ENCODE measurements around the gene NDUFAF2. TPM values are rescaled to one million over a fixed set of nuclear protein-coding genes. Genes with fewer than 3 reads are reported as not detected.
"Not testable (repeated sequence)": the region's sequence is repeated elsewhere in the genome, so short reads cannot be mapped to it uniquely, and the experiment has no call there.

NDUFAF2 gene
- polyA plus RNA-seq, 1 donor: 39.3 TPM

- no peaks in the 10 kb centered on the region for H3K36me3 ChIP-seq (ENCODE audit: control insufficient read depth, insufficient read depth, low read length)
- H3K4me1 ChIP-seq (ENCODE audit: control insufficient read depth, insufficient read depth, low read length): peaks cover 7% of the 10 kb centered on the region
- H3K27ac ChIP-seq (ENCODE audit: low read length): no peak overlapping the region
- WGBS (ENCODE audit: insufficient coverage, low lambda C conversion rate): 80% methylated on average over 1 of the region's 1 CpG
- no peak for DNase-seq
- no peaks in the 10 kb centered on the region for H3K9me3 ChIP-seq (ENCODE audit: control insufficient read depth, low read depth, low read length)
- no peak overlapping the region for H3K4me3 ChIP-seq (ENCODE audit: low read length)
- no peaks in the 10 kb centered on the region for H3K27me3 ChIP-seq (ENCODE audit: control insufficient read depth, insufficient read depth, low read length)
Measured at GRCh38 chr5:61076626-61077025, 131.6 kb downstream of the NDUFAF2 start.

- Histone ChIP-seq H3K4me1 (ENCODE audit: control insufficient read depth, insufficient read depth, low read length) (peaks cover 4% of the 10 kb centered on the region), H3K27ac (ENCODE audit: low read length) (no peak overlapping the region), H3K4me3 (ENCODE audit: low read length) (no peak overlapping the region), H3K36me3 (ENCODE audit: control insufficient read depth, insufficient read depth, low read length) (no peaks in the 10 kb centered on the region), H3K27me3 (ENCODE audit: control insufficient read depth, insufficient read depth, low read length) (no peaks in the 10 kb centered on the region), H3K9me3 (ENCODE audit: control insufficient read depth, low read depth, low read length) (no peaks in the 10 kb centered on the region)
- no peak for DNase-seq
- 78% methylated on average over 2 of the region's 2 CpGs for WGBS (ENCODE audit: insufficient coverage, low lambda C conversion rate)
Measured at GRCh38 chr5:61081741-61082140, 136.7 kb downstream of the NDUFAF2 start.

GRCh38 chr5:61082516-61083280, 137.7 kb downstream of the NDUFAF2 start:
- WGBS (ENCODE audit: insufficient coverage, low lambda C conversion rate): 100% methylated on average over 2 of the region's 3 CpGs
- no peak for DNase-seq
- H3K36me3 ChIP-seq (ENCODE audit: control insufficient read depth, insufficient read depth, low read length): no peaks in the 10 kb centered on the region
- no peak overlapping the region for H3K4me3 ChIP-seq (ENCODE audit: low read length)
- H3K27ac ChIP-seq (ENCODE audit: low read length): no peak overlapping the region
- peaks cover 4% of the 10 kb centered on the region for H3K4me1 ChIP-seq (ENCODE audit: control insufficient read depth, insufficient read depth, low read length)
- H3K9me3 ChIP-seq (ENCODE audit: control insufficient read depth, low read depth, low read length): no peaks in the 10 kb centered on the region
- H3K27me3 ChIP-seq (ENCODE audit: control insufficient read depth, insufficient read depth, low read length): no peaks in the 10 kb centered on the region

DNA sequence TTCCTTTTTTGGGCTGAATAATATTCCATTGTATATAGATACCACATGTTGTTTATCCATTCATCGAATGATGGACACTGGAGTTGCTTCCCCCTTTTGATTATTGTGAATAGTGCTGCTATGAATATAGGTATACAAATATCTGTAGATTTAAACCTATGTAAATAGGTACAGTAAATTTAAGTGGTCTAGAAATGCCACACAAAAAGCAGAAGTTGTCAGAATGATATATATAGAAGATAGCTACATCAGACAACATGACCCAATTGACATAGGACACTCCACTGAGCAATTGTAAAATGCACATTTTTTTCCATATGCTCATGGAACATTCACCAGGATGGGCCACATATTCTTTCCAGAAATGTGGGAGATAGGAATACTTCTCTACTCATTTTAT, 139.7 kb downstream of the NDUFAF2 start:
- H3K27ac ChIP-seq (ENCODE audit: low read length): no peak overlapping the region
- no peaks in the 10 kb centered on the region for H3K36me3 ChIP-seq (ENCODE audit: control insufficient read depth, insufficient read depth, low read length)
- H3K4me3 ChIP-seq (ENCODE audit: low read length): no peak overlapping the region
- no peaks in the 10 kb centered on the region for H3K4me1 ChIP-seq (ENCODE audit: control insufficient read depth, insufficient read depth, low read length)
- no peaks in the 10 kb centered on the region for H3K9me3 ChIP-seq (ENCODE audit: control insufficient read depth, low read depth, low read length)
- H3K27me3 ChIP-seq (ENCODE audit: control insufficient read depth, insufficient read depth, low read length): no peaks in the 10 kb centered on the region
- DNase-seq: no peak
- no CpG with 5 or more reads among the region's 1 CpG for WGBS (ENCODE audit: insufficient coverage, low lambda C conversion rate)

DNA sequence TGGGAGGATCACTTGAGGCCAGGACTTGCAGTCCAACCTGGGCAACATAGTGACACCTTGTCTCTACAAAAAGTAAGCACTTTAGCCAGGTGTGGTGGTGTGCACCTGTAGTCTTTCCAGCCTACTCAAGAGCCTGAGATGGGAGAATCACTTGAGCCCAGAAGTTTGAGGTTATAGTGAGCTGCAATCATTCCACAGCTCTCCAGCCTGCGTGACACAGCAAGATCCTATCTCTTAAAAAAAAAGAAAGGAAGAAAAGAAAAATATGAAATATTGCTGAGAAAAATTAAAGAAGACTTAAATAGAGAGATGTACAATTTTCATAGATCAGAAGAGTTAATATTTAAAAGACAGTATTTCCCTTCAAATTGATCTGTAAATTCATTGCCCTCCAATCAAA, 140.9 kb downstream of the NDUFAF2 start:
- Histone ChIP-seq H3K27me3 (ENCODE audit: control insufficient read depth, insufficient read depth, low read length) (no peaks in the 10 kb centered on the region), H3K4me3 (ENCODE audit: low read length) (no peak overlapping the region), H3K9me3 (ENCODE audit: control insufficient read depth, low read depth, low read length) (no peaks in the 10 kb centered on the region), H3K27ac (ENCODE audit: low read length) (no peak overlapping the region), H3K36me3 (ENCODE audit: control insufficient read depth, insufficient read depth, low read length) (no peaks in the 10 kb centered on the region), H3K4me1 (ENCODE audit: control insufficient read depth, insufficient read depth, low read length) (no peaks in the 10 kb centered on the region)
- DNase-seq: no peak
- WGBS (ENCODE audit: insufficient coverage, low lambda C conversion rate): 100% methylated on average over 1 of the region's 1 CpG

GRCh38 chr5:61087921-61088320, 142.9 kb downstream of the NDUFAF2 start:
- no CpG with 5 or more reads among the region's 2 CpGs for WGBS (ENCODE audit: insufficient coverage, low lambda C conversion rate)
- H3K9me3 ChIP-seq (ENCODE audit: control insufficient read depth, low read depth, low read length): peaks cover 3% of the 10 kb centered on the region
- no peak for DNase-seq
- no peak overlapping the region for H3K4me3 ChIP-seq (ENCODE audit: low read length)
- H3K36me3 ChIP-seq (ENCODE audit: control insufficient read depth, insufficient read depth, low read length): no peaks in the 10 kb centered on the region
- H3K4me1 ChIP-seq (ENCODE audit: control insufficient read depth, insufficient read depth, low read length): no peaks in the 10 kb centered on the region
- H3K27ac ChIP-seq (ENCODE audit: low read length): no peak overlapping the region
- no peaks in the 10 kb centered on the region for H3K27me3 ChIP-seq (ENCODE audit: control insufficient read depth, insufficient read depth, low read length)

DNA sequence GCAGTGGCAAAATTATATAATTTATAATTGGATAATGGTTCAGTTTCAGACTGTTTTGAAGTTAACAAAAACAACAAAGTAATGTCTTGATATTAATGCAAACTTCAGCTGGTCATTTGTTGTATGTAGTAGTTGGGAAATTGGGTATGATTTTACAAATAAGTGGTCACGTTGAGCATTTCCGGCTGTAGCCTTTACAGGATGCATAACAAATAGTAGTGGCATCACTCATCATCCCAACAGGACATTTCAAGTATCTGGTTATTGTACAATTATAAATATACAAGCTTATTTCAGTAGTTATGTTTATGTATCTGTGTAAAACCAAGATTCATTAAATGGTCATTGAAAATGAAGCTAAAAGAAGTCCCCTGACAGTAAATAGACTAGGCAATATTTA, 144.3 kb downstream of the NDUFAF2 start:
- no peak overlapping the region for H3K4me3 ChIP-seq (ENCODE audit: low read length)
- WGBS (ENCODE audit: insufficient coverage, low lambda C conversion rate): no CpG with 5 or more reads among the region's 2 CpGs
- no peaks in the 10 kb centered on the region for H3K36me3 ChIP-seq (ENCODE audit: control insufficient read depth, insufficient read depth, low read length)
- no peaks in the 10 kb centered on the region for H3K4me1 ChIP-seq (ENCODE audit: control insufficient read depth, insufficient read depth, low read length)
- H3K9me3 ChIP-seq (ENCODE audit: control insufficient read depth, low read depth, low read length): peaks cover 3% of the 10 kb centered on the region
- no peak for DNase-seq
- no peaks in the 10 kb centered on the region for H3K27me3 ChIP-seq (ENCODE audit: control insufficient read depth, insufficient read depth, low read length)
- H3K27ac ChIP-seq (ENCODE audit: low read length): no peak overlapping the region

GRCh38 chr5:61093046-61093771, 148.2 kb downstream of the NDUFAF2 start:
- not testable (repeated sequence) for H3K4me3 ChIP-seq (ENCODE audit: low read length); DNase-seq; H3K27me3 ChIP-seq (ENCODE audit: control insufficient read depth, insufficient read depth, low read length); H3K27ac ChIP-seq (ENCODE audit: low read length); H3K9me3 ChIP-seq (ENCODE audit: control insufficient read depth, low read depth, low read length); H3K4me1 ChIP-seq (ENCODE audit: control insufficient read depth, insufficient read depth, low read length); H3K36me3 ChIP-seq (ENCODE audit: control insufficient read depth, insufficient read depth, low read length)
- WGBS (ENCODE audit: insufficient coverage, low lambda C conversion rate): no CpG with 5 or more reads among the region's 5 CpGs

GRCh38 chr5:61097465-61097864, 152.5 kb downstream of the NDUFAF2 start:
- H3K27me3 ChIP-seq (ENCODE audit: control insufficient read depth, insufficient read depth, low read length): no peaks in the 10 kb centered on the region
- H3K4me3 ChIP-seq (ENCODE audit: low read length): no peak overlapping the region
- no peak for DNase-seq
- no peaks in the 10 kb centered on the region for H3K36me3 ChIP-seq (ENCODE audit: control insufficient read depth, insufficient read depth, low read length)
- no peak overlapping the region for H3K27ac ChIP-seq (ENCODE audit: low read length)
- no CpG with 5 or more reads among the region's 2 CpGs for WGBS (ENCODE audit: insufficient coverage, low lambda C conversion rate)
- no peaks in the 10 kb centered on the region for H3K4me1 ChIP-seq (ENCODE audit: control insufficient read depth, insufficient read depth, low read length)
- H3K9me3 ChIP-seq (ENCODE audit: control insufficient read depth, low read depth, low read length): no peaks in the 10 kb centered on the region

- H3K4me3 ChIP-seq (ENCODE audit: low read length): no peak overlapping the region
- WGBS (ENCODE audit: insufficient coverage, low lambda C conversion rate): 60% methylated on average over 1 of the region's 1 CpG
- no peaks in the 10 kb centered on the region for H3K4me1 ChIP-seq (ENCODE audit: control insufficient read depth, insufficient read depth, low read length)
- DNase-seq: no peak
- no peaks in the 10 kb centered on the region for H3K27me3 ChIP-seq (ENCODE audit: control insufficient read depth, insufficient read depth, low read length)
- H3K36me3 ChIP-seq (ENCODE audit: control insufficient read depth, insufficient read depth, low read length): no peaks in the 10 kb centered on the region
- no peaks in the 10 kb centered on the region for H3K9me3 ChIP-seq (ENCODE audit: control insufficient read depth, low read depth, low read length)
- H3K27ac ChIP-seq (ENCODE audit: low read length): no peak overlapping the region
Measured at GRCh38 chr5:61098251-61098995, 153.4 kb downstream of the NDUFAF2 start.

Data from large intestine (tissue), 3 donors.